ENCODE data around the gene LONP2. TPM values are rescaled to one million over a fixed set of nuclear protein-coding genes. Genes with fewer than 3 reads are reported as not detected.

LONP2 gene
- total and polyA plus RNA-seq, 10 of the 15 experiments (the other 5 are each of a cell fraction or from before 2014, with no cell fraction given), result 8.3 to 48.0 (median 34.8) TPM

DNA sequence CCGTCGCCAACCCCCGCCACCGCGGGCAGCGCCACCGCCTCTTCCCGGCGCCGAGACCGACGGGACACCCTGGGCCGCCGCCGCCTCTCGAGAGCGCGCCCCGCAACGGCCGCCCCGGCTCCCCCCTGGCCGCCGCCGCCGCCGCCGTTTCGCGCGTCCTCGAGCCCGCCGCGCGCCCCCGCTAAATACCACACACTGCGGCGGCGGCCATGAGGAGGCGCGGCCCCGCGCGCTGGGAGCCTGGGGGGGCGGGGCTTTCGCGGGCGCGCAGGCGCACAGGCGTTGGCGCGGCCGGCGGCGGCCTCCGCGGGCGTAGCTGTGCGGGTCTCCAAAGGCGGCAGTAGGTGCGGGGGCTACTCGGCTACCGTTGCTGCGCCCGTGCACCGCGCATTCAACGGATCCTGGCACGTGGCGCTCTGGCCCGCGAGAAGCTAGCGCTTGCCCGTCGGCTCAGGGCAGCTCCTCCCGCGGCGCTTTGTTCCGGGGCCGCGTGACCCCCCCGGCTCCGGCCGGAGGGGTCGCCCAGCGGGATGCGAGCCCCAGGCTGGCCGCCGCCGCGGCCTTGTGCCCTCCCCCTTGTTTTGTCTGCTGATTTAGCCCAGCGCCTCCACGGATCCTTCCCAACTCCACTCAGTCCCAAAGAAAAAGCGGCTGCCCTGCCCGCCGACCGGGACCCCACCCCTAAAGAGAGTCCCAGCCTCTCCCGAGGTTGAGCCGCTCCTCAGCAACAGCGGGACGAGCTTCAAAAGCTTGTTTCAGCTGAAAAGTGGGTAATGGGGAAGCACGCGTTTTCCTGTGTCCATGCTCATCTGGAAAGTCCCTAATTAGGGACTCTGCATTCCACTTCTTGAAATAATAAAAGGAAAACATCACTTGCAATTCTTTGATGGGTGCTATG lies 141.4 kb downstream of the LONP2 start, which contains the start of gene SIAH1 (continued):
- TF ChIP-seq SREBF2 (IDR thresholded peaks at IDR 0.05; ENCODE audit: low read length), result no peak
- no peak for TF ChIP-seq SUPT20H (IDR thresholded peaks at IDR 0.05; ENCODE audit: borderline replicate concordance, control insufficient read depth, low read depth, low read length)
- TF ChIP-seq WRNIP1 (IDR thresholded peaks at IDR 0.05; ENCODE audit: borderline replicate concordance, low read depth, low read length), result no peak
- no peak for TF ChIP-seq CTCF (IDR thresholded peaks at IDR 0.05 in 2 of 3, conservative IDR thresholded peaks at IDR 0.05 in 1 of 3; ENCODE audit: control insufficient read depth in 2 of 3, extremely low read depth in 1 of 3, insufficient read depth in 1 of 3, low read depth in 3 of 3, low read length in 3 of 3)
- no peak for TF ChIP-seq TCF7 (IDR thresholded peaks at IDR 0.05; ENCODE audit: borderline replicate concordance)
- TF ChIP-seq TCF3 (IDR thresholded peaks at IDR 0.05; ENCODE audit: borderline replicate concordance, insufficient read depth, low read depth, low read length), result no peak
- TF ChIP-seq NR2C1 (IDR thresholded peaks at IDR 0.05), result no peak
- TF ChIP-seq RB1 (IDR thresholded peaks at IDR 0.05; ENCODE audit: borderline replicate concordance), result peak; percentile 74; the same call in 1 of the 2 replicates
- no peak for TF ChIP-seq ZBTB4 (CRISPR knock-in tag; IDR thresholded peaks at IDR 0.05)
- TF ChIP-seq ZNF207 (IDR thresholded peaks at IDR 0.05; ENCODE audit: borderline replicate concordance), result peak; percentile 39; the same call in 1 of the 2 replicates
- no peak for TF ChIP-seq NFIC (IDR thresholded peaks at IDR 0.05; ENCODE audit: low read depth, low read length)
- 0 out of 2 replicates have a peak, but pooled peaks have one; percentile 23 for TF ChIP-seq RUNX3 (IDR thresholded peaks at IDR 0.05; ENCODE audit: low read length)
- no peak for TF ChIP-seq SMAD5 (IDR thresholded peaks at IDR 0.05; ENCODE audit: low read depth)
- no peak for TF ChIP-seq SIX5 (IDR thresholded peaks at IDR 0.05; ENCODE audit: low read depth, low read length, severe bottlenecking)
- no peak for TF ChIP-seq JUND (IDR thresholded peaks at IDR 0.05; ENCODE audit: low read depth, low read length)
- TF ChIP-seq ETV6 (conservative IDR thresholded peaks at IDR 0.05 in 1 of 2, IDR thresholded peaks at IDR 0.05 in 1 of 2; ENCODE audit: borderline replicate concordance in 1 of 2, low read depth in 1 of 2), result no peak
- TF ChIP-seq E2F4 (IDR thresholded peaks at IDR 0.05; ENCODE audit: low read depth, low read length), result no peak
- TF ChIP-seq, protein P1, sequence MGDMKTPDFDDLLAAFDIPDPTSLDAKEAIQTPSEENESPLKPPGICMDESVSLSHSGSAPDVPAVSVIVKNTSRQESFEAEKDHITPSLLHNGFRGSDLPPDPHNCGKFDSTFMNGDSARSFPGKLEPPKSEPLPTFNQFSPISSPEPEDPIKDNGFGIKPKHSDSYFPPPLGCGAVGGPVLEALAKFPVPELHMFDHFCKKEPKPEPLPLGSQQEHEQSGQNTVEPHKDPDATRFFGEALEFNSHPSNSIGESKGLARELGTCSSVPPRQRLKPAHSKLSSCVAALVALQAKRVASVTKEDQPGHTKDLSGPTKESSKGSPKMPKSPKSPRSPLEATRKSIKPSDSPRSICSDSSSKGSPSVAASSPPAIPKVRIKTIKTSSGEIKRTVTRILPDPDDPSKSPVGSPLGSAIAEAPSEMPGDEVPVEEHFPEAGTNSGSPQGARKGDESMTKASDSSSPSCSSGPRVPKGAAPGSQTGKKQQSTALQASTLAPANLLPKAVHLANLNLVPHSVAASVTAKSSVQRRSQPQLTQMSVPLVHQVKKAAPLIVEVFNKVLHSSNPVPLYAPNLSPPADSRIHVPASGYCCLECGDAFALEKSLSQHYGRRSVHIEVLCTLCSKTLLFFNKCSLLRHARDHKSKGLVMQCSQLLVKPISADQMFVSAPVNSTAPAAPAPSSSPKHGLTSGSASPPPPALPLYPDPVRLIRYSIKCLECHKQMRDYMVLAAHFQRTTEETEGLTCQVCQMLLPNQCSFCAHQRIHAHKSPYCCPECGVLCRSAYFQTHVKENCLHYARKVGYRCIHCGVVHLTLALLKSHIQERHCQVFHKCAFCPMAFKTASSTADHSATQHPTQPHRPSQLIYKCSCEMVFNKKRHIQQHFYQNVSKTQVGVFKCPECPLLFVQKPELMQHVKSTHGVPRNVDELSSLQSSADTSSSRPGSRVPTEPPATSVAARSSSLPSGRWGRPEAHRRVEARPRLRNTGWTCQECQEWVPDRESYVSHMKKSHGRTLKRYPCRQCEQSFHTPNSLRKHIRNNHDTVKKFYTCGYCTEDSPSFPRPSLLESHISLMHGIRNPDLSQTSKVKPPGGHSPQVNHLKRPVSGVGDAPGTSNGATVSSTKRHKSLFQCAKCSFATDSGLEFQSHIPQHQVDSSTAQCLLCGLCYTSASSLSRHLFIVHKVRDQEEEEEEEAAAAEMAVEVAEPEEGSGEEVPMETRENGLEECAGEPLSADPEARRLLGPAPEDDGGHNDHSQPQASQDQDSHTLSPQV (IDR thresholded peaks at IDR 0.05), result no peak
